NCI-H1436 (cell line): ENCODE measurements around the gene CCNYL1.
A peak's percentile ranks its signal among the peaks of the same experiment; 100 is the strongest.

Experiments
- DNase-seq: peaks from one replicate; lab custom pipeline; 2025; lab: John Stamatoyannopoulos, UW

CCNYL1 gene

DNA sequence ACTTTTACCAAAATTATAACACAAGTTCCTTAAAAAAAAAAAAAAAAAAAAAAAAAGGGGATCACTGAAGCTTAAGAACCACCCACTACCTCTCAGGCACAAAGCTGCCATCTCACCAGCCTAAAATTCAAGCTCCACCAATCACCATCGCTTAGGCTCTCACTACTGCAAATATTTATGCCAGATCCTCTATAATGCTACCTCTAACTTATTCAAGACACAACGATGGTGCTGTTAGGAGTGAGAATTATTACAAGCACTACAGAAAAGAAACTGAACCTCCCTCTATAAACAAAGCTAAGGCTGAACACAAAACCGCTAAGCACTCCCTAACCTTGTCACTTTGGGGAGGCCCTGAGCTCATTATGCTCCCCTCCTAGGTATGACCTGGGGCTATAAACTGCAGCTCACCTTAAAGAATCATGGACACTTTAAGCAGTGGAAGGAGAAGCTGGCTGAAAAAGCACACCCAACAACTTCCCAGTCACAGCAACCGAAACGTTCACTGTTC, 54.7 kb downstream of the CCNYL1 start:
- DNase-seq, result peak; percentile 27

DNA sequence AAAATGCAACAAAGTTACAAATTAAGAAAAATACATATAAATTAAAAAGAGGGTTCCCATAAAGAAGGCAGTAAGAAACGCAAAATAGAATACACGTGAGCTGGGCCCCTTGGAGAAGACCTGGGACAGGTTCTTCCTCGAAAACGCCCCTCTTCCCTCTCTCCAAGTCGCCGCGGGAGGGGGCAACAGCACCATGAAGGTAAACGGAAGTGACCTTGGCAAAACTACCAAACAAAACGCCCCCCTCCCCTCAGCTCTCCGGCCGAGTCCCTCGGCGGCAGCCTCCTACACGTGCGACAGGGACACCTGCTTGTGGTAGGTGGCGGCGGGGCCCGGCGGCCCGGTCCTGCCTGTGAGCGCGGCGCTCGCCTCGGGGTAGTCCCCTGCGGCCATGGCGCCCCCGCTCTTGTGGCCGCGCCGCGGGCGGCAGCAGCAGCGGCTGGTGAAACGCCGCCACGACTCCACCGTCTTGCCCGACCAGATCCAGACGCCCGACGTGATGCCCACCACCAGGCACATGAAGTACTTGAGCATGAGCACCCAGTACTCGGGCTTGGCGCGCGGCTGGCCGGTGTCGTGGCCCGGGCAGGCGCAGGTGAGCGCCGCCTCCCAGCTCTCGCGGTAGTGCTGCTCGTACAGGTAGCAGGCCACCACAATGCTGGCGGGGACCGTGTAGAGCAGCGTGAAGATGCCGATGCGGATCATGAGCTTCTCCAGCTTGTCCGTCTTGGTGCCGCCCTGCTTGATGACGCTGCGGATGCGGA, 55.4 kb downstream of the CCNYL1 start:
- DNase-seq, result no peak

DNA sequence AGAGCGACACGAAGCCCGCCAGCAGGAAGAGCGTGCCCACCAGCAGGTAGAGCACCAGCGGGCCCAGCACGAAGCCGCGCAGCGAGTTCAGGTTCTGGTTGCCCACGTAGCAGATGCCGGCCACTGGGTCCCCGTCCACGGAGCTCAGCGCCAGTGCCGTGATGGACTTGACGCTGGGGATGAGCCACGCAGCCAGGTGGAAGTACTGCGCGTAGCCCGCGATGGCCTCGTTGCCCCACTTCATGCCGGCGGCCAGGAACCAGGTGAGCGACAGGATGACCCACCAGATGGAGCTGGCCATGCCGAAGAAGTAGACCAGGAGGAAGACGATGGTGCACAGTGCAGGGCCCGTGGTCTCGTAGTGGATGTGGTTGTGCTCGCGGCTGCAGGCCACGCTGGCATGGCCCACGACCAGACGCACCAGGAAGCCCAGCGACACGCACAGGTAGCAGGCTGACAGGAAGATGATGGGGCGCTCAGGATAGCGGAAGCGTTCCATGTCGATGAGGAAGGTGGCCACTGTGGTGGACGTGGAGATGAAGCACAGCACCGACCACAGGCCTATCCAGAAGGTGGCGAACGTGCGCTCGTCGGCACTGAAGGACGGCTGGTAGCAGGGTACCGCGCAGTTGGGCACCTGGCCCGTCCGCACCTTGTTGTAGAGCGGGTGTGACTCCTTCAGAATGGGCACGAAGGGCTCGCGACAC, 56.2 kb downstream of the CCNYL1 start:
- no peak for DNase-seq

DNA sequence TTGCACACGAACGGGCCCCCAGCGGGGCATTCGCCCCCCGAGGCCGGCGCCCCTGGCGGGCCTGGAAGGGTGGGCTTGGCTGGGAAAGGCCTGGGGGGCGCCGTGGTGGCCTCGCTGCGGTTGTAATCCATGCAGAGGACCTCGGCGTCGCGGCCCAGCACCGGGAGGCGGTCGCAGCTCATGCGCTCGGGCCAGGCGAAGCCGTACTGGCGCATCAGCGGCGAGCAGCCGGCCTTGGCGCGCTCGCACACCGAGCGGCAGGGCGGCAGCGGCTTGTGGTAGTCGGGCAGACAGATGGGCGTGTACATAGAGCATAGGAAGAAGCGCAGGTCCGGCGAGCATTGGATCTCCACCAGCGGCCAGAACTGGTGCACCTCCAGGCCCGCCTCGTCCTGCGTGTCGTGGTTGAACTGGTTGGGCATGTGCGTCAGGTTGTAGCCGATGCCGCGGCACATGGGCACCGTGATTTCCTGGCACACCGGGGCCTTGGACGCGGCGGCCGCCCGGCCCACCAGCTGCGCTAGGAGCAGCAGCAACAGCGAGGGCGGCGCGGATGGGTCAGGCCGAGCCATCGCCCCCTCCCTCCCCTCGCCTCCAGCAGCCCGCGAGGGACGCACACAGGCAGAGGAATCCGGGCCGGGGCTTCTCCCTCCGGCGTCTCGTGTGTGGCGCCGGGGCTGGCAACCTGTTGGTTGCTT, 56.9 kb downstream of the CCNYL1 start:
- DNase-seq, result no peak

DNA sequence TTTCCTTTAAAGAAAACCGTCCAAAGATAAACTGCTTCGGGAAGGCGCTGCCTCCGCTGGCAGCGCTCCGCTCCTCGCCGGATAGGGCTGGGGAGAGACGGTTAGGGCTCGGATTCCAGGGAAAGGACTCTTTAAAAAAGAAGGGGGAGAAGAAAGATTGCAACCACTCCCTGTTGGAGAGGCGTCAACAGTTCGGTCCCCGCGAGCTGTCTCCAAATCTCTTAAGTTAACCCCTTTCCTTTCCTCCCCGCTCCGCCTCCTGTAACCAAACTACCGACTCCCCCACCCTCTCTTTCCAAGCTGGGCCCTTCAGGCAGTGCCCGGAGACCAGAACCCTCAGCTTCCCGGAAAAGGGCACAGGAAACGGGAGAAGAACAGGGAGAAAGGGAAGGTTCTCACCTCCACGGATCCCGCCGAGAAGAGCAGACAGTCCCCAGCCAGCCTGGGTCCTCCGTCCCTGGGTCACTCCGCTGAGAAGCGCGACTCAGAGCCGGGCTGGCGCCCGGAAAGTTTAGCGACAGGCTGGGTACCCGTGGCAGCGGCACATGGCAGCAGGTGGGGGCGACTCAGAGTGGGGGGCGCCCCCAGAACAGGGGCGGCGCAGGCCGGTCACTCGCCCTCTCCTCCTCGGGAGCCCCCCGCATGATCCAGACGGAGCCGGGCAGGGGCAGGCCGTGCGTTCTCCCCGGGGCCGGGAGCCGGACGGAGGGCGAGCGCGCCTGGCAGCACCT, 57.6 kb downstream of the CCNYL1 start:
- DNase-seq, result no peak

DNA sequence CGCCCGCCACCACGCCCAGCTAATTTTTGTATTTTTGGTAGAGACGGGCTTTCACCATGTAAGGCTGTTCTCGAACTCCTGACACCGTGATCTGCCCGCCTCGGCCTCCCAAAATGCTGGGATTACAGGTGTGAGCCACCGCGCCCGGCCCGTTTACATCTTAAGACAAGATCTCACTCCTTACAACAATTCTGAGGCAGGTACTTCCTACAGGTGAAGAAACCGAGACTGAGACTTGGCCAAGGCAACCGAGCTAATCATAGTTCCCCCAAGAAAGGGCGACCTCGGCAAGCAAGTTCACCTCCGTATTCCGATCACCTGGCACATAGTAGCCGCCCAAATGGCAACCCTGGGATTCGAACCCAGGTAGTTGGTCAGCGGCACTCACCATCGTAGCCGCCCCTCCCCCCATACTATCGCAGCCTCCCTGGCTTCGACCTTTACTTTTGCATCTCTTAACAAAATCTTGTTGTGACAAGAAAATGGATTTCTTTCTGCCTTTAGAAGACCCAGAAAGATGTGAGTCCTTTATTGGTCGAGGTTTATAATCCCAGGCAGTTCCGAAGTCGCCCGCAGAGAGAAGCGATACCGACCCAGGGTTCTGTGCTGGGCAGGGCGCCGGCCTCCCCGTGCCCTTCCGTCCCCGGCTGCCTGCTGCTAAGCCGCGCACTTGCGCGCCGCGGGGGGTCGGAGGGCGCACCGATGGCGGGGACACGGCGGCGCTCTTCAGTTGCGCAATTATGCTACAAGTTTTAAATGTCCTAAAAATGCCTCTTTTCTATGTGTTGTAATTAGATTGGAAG, 59.4 kb downstream of the CCNYL1 start:
- no peak for DNase-seq

DNA sequence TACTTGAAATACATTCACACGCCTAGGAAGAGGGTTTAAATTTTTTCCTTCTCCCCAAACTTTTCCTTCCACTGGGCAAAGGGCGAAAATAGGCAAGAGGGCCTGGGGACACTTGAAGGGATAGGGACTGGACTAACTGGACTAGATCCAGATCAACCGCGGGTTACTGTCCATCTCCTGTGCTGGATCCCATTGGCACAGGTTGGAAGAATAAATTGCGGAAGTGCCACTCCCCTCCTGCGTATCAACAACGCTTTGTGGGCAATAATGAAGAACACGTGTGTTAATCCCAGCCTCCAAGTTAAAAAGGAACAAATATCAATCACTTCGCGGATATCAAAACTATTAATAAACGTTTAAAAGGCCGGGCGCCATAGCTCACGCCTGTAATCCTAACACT, 60.0 kb downstream of the CCNYL1 start:
- DNase-seq, result no peak

DNA sequence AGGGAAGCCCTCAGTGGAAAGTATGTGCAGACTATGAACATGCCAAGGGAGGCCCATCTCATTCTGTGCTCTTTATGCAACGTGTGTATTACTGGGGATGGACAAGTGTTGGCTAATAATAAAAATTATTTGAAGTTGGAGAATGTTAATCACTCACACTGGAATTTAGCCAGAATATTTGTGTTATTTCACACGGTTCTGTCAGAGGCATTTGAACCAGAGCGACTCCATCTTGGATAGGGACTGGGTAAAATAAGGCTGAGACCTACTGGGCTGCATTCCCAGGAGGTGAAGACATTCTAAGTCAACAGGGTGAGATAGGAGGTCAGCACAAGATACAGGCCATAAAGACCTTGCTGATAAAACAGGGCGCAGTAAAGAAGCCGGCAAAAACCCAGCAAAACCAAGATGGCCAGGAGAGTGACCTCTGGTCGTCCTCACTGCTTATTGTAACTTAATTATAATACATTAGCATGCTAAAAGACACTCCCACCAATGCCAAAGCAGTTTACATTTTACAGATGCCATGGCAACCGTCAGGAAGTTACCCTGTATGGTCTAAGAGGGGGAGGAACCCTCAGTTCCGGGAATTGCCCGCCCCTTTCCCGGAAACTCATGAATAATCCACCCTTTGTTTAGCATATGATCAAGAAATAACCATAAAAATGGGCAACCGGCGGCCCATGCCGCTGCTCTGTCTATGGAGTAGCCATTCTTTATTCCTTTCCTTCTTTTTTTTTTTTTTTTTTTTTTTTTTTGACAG, 60.8 kb downstream of the CCNYL1 start:
- no peak for DNase-seq

DNA sequence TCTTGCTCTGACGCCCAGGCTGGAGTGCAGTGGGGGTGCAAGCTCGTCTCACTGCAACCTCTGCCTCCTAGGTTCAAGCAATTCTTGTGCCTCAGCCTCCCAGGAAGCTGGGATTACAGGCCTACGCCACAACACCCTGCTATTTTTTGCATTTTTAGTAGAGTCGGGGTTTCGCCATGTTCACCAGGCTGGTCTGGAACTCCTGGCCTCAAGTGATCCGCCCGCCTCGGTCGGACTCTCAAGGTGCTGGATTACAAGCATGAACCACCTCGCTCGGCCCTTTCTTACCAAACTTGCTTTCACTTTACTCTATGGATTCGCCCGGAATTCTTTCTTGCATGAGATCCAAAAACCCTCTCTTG, 61.4 kb downstream of the CCNYL1 start:
- DNase-seq, result no peak

DNA sequence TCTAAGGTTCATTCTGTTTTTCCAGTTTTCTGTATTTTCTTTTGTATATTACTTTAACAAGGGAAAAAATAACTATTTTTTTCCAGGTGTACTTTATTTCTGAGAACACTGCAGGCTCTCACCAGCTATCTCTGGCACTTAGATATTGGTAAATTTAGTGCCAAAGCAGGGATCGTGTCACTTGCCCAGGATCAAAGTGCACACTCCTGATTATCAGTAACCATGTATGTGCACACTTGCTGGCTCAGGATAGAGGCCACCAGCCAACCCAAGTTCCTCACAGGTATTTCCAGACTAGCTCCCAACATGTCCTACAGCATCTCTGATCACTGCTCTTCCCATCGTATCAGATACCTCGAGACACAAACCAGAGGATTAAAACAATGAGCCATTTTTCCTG, 64.0 kb downstream of the CCNYL1 start:
- DNase-seq, result no peak

DNA sequence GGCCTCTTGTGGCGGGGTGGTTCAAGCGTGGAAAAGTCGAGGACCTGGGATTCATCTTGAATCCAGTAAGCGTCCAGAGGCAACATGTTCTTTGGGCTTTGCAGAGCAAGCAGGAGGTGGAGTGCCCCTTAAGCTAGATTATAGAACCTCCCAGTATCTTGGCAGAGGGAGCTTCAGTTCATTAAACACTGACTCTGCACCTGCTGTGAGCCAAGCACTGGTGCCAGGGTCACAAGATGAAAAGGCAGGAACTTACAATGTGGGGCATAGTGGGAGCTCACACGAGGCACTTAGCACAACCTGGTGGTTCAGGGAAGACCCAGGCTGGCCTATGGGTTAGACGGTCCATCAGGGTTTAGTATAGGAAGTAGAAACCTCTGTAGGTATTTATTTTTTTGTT, 65.7 kb downstream of the CCNYL1 start:
- no peak for DNase-seq

DNA sequence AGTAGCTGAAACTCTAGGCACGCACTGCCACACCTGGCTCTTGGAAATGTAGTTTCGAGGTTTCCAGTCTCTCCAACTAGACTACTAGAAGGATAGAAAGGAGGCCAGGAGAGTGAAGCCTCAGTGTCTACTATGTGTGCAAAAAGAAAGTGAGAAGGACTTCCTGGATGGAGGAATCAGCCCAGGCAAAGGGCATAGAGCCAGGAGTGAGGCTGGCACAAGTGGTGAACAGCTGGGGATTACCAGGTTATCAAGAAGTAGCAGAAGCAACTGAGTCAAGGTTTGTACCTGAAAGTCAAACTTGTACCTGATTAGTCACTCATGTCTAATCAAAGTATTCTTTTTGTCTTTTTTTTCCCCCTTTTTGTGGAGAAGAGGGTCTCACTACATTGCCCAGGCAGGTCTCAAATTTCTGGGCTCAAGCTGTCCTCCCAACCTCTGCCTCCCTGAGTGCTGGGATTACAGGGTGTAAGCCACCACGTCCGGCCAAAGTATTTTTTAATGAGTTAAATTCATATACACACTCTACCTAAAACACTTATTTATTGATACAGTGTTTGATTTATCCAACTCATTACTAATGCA, 67.0 kb downstream of the CCNYL1 start:
- no peak for DNase-seq

DNA sequence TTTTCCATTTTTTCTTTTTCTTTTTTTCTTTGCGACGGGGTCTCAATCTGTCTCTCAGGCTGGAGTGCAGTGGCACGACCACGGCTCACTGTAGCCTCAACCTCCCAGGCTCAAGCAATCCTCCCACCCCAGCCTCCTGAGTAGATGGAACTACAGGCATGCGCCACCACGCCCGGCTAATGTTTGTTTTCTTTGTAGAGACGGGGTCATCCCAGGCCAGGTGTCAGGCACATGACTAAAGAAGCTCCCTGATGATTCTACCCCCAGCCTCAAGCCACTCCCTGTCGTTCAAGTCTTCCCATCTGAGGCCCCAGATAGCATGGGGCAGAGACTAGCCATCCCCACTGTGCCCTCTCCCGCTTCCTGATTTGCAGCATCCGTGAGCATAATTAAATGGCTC, 68.1 kb downstream of the CCNYL1 start:
- DNase-seq, result no peak

DNA sequence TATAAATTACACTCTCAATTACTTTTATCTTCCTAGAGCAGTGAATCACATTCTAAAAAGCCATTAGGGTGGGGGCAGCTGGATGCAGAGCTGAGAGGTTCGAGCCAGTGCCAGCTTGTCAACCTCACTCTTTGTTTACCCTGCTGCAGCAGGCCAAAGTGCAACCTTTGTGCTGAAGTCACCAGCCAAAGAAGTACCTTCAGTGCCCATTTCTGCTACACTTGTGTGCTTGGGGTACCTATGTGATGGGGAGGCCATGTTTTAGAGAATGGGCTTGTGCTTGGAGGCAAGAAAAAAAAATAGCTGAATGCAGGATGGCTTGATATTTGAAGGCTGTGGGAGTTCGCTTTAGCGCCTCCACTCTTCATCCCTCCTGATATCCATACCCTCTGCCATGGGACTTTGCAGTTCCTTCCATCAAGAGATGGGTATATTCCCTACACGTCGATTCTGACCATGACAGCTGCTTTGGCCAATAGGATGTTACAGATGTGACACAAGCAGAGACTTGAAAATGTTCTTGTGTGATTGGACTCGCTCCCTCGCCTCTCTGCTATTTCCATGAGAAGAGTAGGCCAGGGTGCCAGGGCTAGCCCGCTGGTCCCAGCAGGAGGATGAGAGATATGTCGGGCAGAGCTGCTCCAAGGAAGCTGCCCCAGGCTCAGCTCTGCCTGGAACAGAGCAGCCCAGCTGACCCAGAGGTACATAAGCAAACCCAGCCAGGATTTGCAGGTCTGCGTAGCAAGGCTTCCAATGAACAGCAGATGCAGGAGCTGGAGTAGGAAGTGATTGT, 71.0 kb downstream of the CCNYL1 start:
- no peak for DNase-seq

DNA sequence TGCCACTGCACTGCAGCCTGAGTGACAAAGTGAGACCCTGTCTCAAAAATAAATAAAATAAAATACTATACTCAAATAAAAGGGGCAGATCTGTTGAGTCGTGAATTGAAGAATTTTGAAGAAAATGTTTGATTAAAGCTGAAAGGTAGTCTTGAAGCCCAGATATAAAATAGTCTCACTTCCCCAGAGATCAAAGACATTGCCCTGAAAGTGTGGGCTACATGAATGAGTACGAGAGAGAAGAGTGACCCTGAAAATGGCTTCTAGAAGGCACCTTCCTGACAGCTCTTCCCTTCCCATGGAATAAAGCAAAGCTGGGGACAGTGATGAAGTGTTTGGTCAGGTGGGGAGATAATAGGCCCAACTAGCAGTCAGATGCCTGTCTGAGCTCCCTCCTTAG, 72.1 kb downstream of the CCNYL1 start:
- no peak for DNase-seq

DNA sequence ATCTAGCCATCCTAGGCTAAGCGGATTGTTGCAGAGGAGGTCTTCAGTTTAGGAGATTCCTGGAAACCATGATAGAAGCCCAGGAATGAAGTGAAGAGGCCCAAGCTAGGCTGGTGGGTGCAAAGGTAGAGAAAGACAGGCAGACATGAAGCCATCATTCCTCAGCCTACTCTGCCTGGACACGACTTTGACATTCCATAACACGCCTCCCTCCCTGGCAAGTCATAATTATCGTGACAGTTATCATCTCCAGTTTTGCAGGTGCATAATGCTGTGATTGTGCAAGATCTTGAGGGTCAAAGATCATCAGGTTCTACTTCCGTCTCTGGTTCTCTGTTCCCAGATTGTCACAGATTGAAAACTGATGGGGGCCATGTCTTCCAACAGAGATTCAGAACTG, 73.5 kb downstream of the CCNYL1 start:
- DNase-seq, result no peak

DNA sequence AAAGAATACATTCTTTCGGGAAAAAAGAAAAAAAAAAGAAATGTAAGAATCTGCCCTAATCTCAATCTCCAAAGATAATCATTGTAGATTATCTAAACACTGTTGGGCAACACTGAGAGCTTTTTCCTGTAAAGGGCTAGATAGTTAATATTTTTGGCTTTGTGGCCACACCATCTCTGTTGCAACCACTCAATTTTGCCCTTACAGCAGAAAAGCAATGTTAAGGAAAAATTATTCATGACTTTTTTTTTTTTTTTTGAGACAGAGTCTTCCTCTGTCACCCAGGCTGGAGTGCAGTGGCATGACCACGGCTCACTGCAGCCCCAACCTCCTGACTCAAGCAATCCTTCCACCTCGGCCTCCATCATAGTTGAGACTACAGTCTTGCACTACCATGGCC, 75.6 kb downstream of the CCNYL1 start:
- DNase-seq, result no peak

DNA sequence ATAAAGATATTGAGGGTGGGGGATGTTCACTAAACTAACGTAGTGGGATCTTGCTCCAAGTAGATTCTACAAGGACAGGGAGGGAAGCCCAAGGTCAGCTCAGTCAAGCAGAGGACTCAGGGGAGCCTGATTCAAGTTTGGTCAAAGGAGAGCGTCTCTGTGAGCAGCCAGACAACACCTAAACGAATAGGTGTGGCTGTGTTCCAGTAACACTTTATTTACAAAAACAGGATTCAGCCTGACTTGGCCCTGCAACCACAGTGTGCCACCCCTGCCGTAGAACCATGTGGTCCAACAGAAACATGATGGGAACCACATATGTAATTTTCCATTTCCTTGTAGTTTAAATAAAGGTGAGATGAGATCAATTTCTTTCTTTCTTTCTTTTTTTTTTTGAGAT, 76.4 kb downstream of the CCNYL1 start:
- no peak for DNase-seq

DNA sequence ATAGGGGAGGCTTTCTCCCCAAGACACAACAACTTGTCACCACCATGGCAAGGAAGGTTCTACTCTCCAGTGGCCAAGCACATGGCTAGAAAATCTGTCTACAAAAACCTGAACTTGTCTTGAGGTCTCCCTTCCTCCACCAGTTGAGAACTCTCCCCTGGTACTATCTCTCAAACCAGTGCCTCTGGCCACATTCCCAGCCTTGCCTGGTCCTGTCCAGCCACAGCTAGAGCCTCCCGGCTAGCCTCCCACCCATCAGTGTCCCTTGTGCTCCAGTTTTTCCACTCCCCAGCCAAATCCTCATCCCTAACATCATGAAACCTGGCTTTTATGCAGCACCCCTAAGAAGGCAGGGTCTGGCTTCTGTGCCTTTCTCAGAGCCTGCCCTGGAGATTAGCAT, 79.5 kb downstream of the CCNYL1 start:
- DNase-seq, result no peak
